ENCODE data around the gene SH3GL1. TPM values are rescaled to one million over a fixed set of nuclear protein-coding genes. Genes with fewer than 3 reads are reported as not detected.
A peak's percentile ranks its signal among the peaks of the same experiment; 100 is the strongest.

Gene SH3GL1
- total RNA-seq, 1 donor from 2014 or later: 66.5 TPM

- peak overlapping the region; percentile 45 for H3K4me3 ChIP-seq (ENCODE audit: low read depth, low read length)
- DNase-seq (ENCODE audit: low read depth): no peak
These were observed 72.5 kb downstream of the SH3GL1 start for GRCh38 chr19:4327877-4328242.

GRCh38 chr19:4327252-4327876 lies 73.0 kb downstream of the SH3GL1 start:
- no peak for DNase-seq (ENCODE audit: low read depth)
- peak overlapping the region; percentile 45 for H3K4me3 ChIP-seq (ENCODE audit: low read depth, low read length)
- no peak for TF ChIP-seq CTCF (conservative IDR thresholded peaks at IDR 0.05; ENCODE audit: low read depth, low read length)

More at GRCh38 chr19:4327877-4328242, 72.5 kb downstream of the SH3GL1 start:
- no peak for TF ChIP-seq CTCF (conservative IDR thresholded peaks at IDR 0.05; ENCODE audit: low read depth, low read length)

- H3K4me3 ChIP-seq (ENCODE audit: low read depth, low read length): no peak overlapping the region
- no peak for TF ChIP-seq CTCF (conservative IDR thresholded peaks at IDR 0.05; ENCODE audit: low read depth, low read length)
- no peak for DNase-seq (ENCODE audit: low read depth)
These were observed 73.5 kb downstream of the SH3GL1 start for GRCh38 chr19:4326837-4327251.

GRCh38 chr19:4326215-4326836 lies 74.0 kb downstream of the SH3GL1 start:
- DNase-seq (ENCODE audit: low read depth): no peak
- TF ChIP-seq CTCF (conservative IDR thresholded peaks at IDR 0.05; ENCODE audit: low read depth, low read length): no peak

GRCh38 chr19:4324228-4324627 lies 76.1 kb downstream of the SH3GL1 start:
- H3K4me3 ChIP-seq (ENCODE audit: low read depth, low read length): no peak overlapping the region
- DNase-seq (ENCODE audit: low read depth): no peak
- TF ChIP-seq CTCF (conservative IDR thresholded peaks at IDR 0.05; ENCODE audit: low read depth, low read length): no peak

More at GRCh38 chr19:4326215-4326836, 74.0 kb downstream of the SH3GL1 start:
- H3K4me3 ChIP-seq (ENCODE audit: low read depth, low read length): no peak overlapping the region

- no peak for DNase-seq (ENCODE audit: low read depth)
- no peak for TF ChIP-seq CTCF (conservative IDR thresholded peaks at IDR 0.05; ENCODE audit: low read depth, low read length)
- no peak overlapping the region for H3K4me3 ChIP-seq (ENCODE audit: low read depth, low read length)
These were observed 76.7 kb downstream of the SH3GL1 start for GRCh38 chr19:4323692-4324091.
